ENCODE results near the gene SULT1E1.
A peak's percentile ranks its signal among the peaks of the same experiment; 100 is the strongest.

SULT1E1 gene

GRCh38 chr4:69832326-69833030, 27.5 kb downstream of the SULT1E1 start:
- CTCF ChIA-PET = interaction anchor here (1.0 to 1.7 kb wide), 3 partner anchors 9 to 21 kb away, joined by 3 to 4 read pairs (median 3); no protein-coding TSS in a partner anchor
- no peaks in the 10 kb centered on the region for H3K27me3 ChIP-seq (replicated peaks in 2 of 5; ENCODE audit: control insufficient read depth in 4 of 5, insufficient read depth in 5 of 5, low read length in 4 of 5)
- peaks cover 9 to 49% (median 34%) of the 10 kb centered on the region in 4 experiments for H3K4me1 ChIP-seq (ENCODE audit: control extremely low read depth in 1 of 4, control insufficient read depth in 4 of 4, insufficient read depth in 4 of 4, low read length in 3 of 4)
- POLR2A ChIA-PET = no interaction called here
- DNase-seq = peak in 1 of 3 donors; percentile 46
- no peaks in the 10 kb centered on the region for H3K36me3 ChIP-seq (ENCODE audit: control insufficient read depth in 4 of 4, insufficient read depth in 4 of 4, low read length in 3 of 4)
- peak overlapping the region; percentile 77 to 91 for H3K27ac ChIP-seq (ENCODE audit: insufficient read depth in 1 of 2, low read depth in 1 of 2, low read length in 2 of 2, poor library complexity in 1 of 2, severe bottlenecking in 2 of 2)
- peak overlapping the region in 2 of 7 experiments; percentile 35 to 60 for H3K4me3 ChIP-seq (ENCODE audit: control insufficient read depth in 1 of 7, extremely low read depth in 1 of 7, insufficient read depth in 4 of 7, low read depth in 2 of 7, low read length in 6 of 7)
- peaks cover 0 to 1% (median 0%) of the 10 kb centered on the region in 5 experiments for H3K9me3 ChIP-seq (ENCODE audit: control extremely low read depth in 1 of 5, control insufficient read depth in 4 of 5, insufficient read depth in 2 of 5, low read depth in 1 of 5, low read length in 4 of 5)
- WGBS (ENCODE audit: insufficient coverage) = 89% methylated on average over 6 of the region's 10 CpGs

GRCh38 chr4:69831646-69832325, 28.2 kb downstream of the SULT1E1 start:
- peaks cover 0 to 1% (median 0%) of the 10 kb centered on the region in 5 experiments for H3K9me3 ChIP-seq (ENCODE audit: control extremely low read depth in 1 of 5, control insufficient read depth in 4 of 5, insufficient read depth in 2 of 5, low read depth in 1 of 5, low read length in 4 of 5)
- no peaks in the 10 kb centered on the region for H3K36me3 ChIP-seq (ENCODE audit: control insufficient read depth in 4 of 4, insufficient read depth in 4 of 4, low read length in 3 of 4)
- CTCF ChIA-PET = interaction anchor here (1.0 to 2.2 kb wide), 6 partner anchors 8 to 49 kb away, joined by 3 to 8 read pairs (median 4); no protein-coding TSS in a partner anchor
- 16% methylated on average over 16 of the region's 16 CpGs for WGBS (ENCODE audit: insufficient coverage)
- peaks cover 9 to 49% (median 32%) of the 10 kb centered on the region in 4 experiments for H3K4me1 ChIP-seq (ENCODE audit: control extremely low read depth in 1 of 4, control insufficient read depth in 4 of 4, insufficient read depth in 4 of 4, low read length in 3 of 4)
- H3K27ac ChIP-seq (ENCODE audit: insufficient read depth in 1 of 2, low read depth in 1 of 2, low read length in 2 of 2, poor library complexity in 1 of 2, severe bottlenecking in 2 of 2) = peak overlapping the region; percentile 77 to 91
- DNase-seq = peak; percentile 92 to 94 (median 92)
- POLR2A ChIA-PET = no interaction called here
- H3K4me3 ChIP-seq (ENCODE audit: control insufficient read depth in 1 of 7, extremely low read depth in 1 of 7, insufficient read depth in 4 of 7, low read depth in 2 of 7, low read length in 6 of 7) = peak overlapping the region; percentile 23 to 75 (median 53)
- no peaks in the 10 kb centered on the region for H3K27me3 ChIP-seq (replicated peaks in 2 of 5; ENCODE audit: control insufficient read depth in 4 of 5, insufficient read depth in 5 of 5, low read length in 4 of 5)

GRCh38 chr4:69831270-69831627, 28.7 kb downstream of the SULT1E1 start:
- Histone ChIP-seq H3K27ac (ENCODE audit: insufficient read depth in 1 of 2, low read depth in 1 of 2, low read length in 2 of 2, poor library complexity in 1 of 2, severe bottlenecking in 2 of 2) (peak overlapping the region; percentile 77 to 91), H3K4me1 (ENCODE audit: control extremely low read depth in 1 of 4, control insufficient read depth in 4 of 4, insufficient read depth in 4 of 4, low read length in 3 of 4) (peaks cover 9 to 49% (median 28%) of the 10 kb centered on the region in 4 experiments), H3K36me3 (ENCODE audit: control insufficient read depth in 4 of 4, insufficient read depth in 4 of 4, low read length in 3 of 4) (no peaks in the 10 kb centered on the region), H3K27me3 (replicated peaks in 2 of 5; ENCODE audit: control insufficient read depth in 4 of 5, insufficient read depth in 5 of 5, low read length in 4 of 5) (no peaks in the 10 kb centered on the region), H3K4me3 (ENCODE audit: control insufficient read depth in 1 of 7, extremely low read depth in 1 of 7, insufficient read depth in 4 of 7, low read depth in 2 of 7, low read length in 6 of 7) (peak overlapping the region in 6 of 7 experiments; percentile 42 to 75 (median 55)), H3K9me3 (ENCODE audit: control extremely low read depth in 1 of 5, control insufficient read depth in 4 of 5, insufficient read depth in 2 of 5, low read depth in 1 of 5, low read length in 4 of 5) (peaks cover 0 to 1% (median 0%) of the 10 kb centered on the region in 5 experiments)
- DNase-seq = no peak
- WGBS (ENCODE audit: insufficient coverage) = 69% methylated on average over 4 of the region's 5 CpGs
- POLR2A ChIA-PET = no interaction called here
- CTCF ChIA-PET = interaction anchor here (0.6 to 2.2 kb wide), 5 partner anchors 16 to 56 kb away, joined by 3 to 8 read pairs (median 3); no protein-coding TSS in a partner anchor

- no peaks in the 10 kb centered on the region for H3K27me3 ChIP-seq (replicated peaks in 2 of 5; ENCODE audit: control insufficient read depth in 4 of 5, insufficient read depth in 5 of 5, low read length in 4 of 5)
- H3K36me3 ChIP-seq (ENCODE audit: control insufficient read depth in 4 of 4, insufficient read depth in 4 of 4, low read length in 3 of 4) = no peaks in the 10 kb centered on the region
- peak overlapping the region; percentile 77 to 91 for H3K27ac ChIP-seq (ENCODE audit: insufficient read depth in 1 of 2, low read depth in 1 of 2, low read length in 2 of 2, poor library complexity in 1 of 2, severe bottlenecking in 2 of 2)
- peak overlapping the region in 5 of 7 experiments; percentile 4 to 60 (median 53) for H3K4me3 ChIP-seq (ENCODE audit: control insufficient read depth in 1 of 7, extremely low read depth in 1 of 7, insufficient read depth in 4 of 7, low read depth in 2 of 7, low read length in 6 of 7)
- H3K4me1 ChIP-seq (ENCODE audit: control extremely low read depth in 1 of 4, control insufficient read depth in 4 of 4, insufficient read depth in 4 of 4, low read length in 3 of 4) = peaks cover 9 to 49% (median 28%) of the 10 kb centered on the region in 4 experiments
- ChIA-PET POLR2A (no interaction called here), CTCF (interaction anchor here (0.6 to 2.2 kb wide), 3 partner anchors 15 to 56 kb away, joined by 3 to 8 read pairs (median 4); no protein-coding TSS in a partner anchor)
- WGBS (ENCODE audit: insufficient coverage) = 41% methylated on average over 5 of the region's 6 CpGs
- H3K9me3 ChIP-seq (ENCODE audit: control extremely low read depth in 1 of 5, control insufficient read depth in 4 of 5, insufficient read depth in 2 of 5, low read depth in 1 of 5, low read length in 4 of 5) = peaks cover 0 to 1% (median 0%) of the 10 kb centered on the region in 5 experiments
- peak in 2 of 3 donors; percentile 57 to 70 for DNase-seq
Measured at GRCh38 chr4:69830560-69831269, 29.2 kb downstream of the SULT1E1 start.

GRCh38 chr4:69830192-69830559, 29.8 kb downstream of the SULT1E1 start:
- Histone ChIP-seq H3K4me3 (ENCODE audit: control insufficient read depth in 1 of 7, extremely low read depth in 1 of 7, insufficient read depth in 4 of 7, low read depth in 2 of 7, low read length in 6 of 7) (no peak overlapping the region), H3K36me3 (ENCODE audit: control insufficient read depth in 4 of 4, insufficient read depth in 4 of 4, low read length in 3 of 4) (no peaks in the 10 kb centered on the region), H3K4me1 (ENCODE audit: control extremely low read depth in 1 of 4, control insufficient read depth in 4 of 4, insufficient read depth in 4 of 4, low read length in 3 of 4) (peaks cover 9 to 49% (median 29%) of the 10 kb centered on the region in 4 experiments), H3K27me3 (replicated peaks in 2 of 5; ENCODE audit: control insufficient read depth in 4 of 5, insufficient read depth in 5 of 5, low read length in 4 of 5) (no peaks in the 10 kb centered on the region), H3K27ac (ENCODE audit: insufficient read depth in 1 of 2, low read depth in 1 of 2, low read length in 2 of 2, poor library complexity in 1 of 2, severe bottlenecking in 2 of 2) (no peak overlapping the region), H3K9me3 (ENCODE audit: control extremely low read depth in 1 of 5, control insufficient read depth in 4 of 5, insufficient read depth in 2 of 5, low read depth in 1 of 5, low read length in 4 of 5) (peaks cover 0 to 1% (median 0%) of the 10 kb centered on the region in 5 experiments)
- no peak for DNase-seq
- POLR2A ChIA-PET = no interaction called here
- CTCF ChIA-PET = interaction anchor here (2.2 kb wide), 1 partner anchor 50 kb away, joined by 8 read pairs; no protein-coding TSS in a partner anchor
- 100% methylated on average over 2 of the region's 2 CpGs for WGBS (ENCODE audit: insufficient coverage)

- H3K36me3 ChIP-seq (ENCODE audit: control insufficient read depth in 4 of 4, insufficient read depth in 4 of 4, low read length in 3 of 4) = no peaks in the 10 kb centered on the region
- peaks cover 0 to 1% (median 0%) of the 10 kb centered on the region in 5 experiments for H3K9me3 ChIP-seq (ENCODE audit: control extremely low read depth in 1 of 5, control insufficient read depth in 4 of 5, insufficient read depth in 2 of 5, low read depth in 1 of 5, low read length in 4 of 5)
- no peak overlapping the region for H3K4me3 ChIP-seq (ENCODE audit: control insufficient read depth in 1 of 7, extremely low read depth in 1 of 7, insufficient read depth in 4 of 7, low read depth in 2 of 7, low read length in 6 of 7)
- ChIA-PET CTCF (no interaction called here), POLR2A (no interaction called here)
- no peak for DNase-seq
- WGBS (ENCODE audit: insufficient coverage) = 100% methylated on average over 1 of the region's 2 CpGs
- no peak overlapping the region for H3K27ac ChIP-seq (ENCODE audit: insufficient read depth in 1 of 2, low read depth in 1 of 2, low read length in 2 of 2, poor library complexity in 1 of 2, severe bottlenecking in 2 of 2)
- no peaks in the 10 kb centered on the region for H3K27me3 ChIP-seq (replicated peaks in 2 of 5; ENCODE audit: control insufficient read depth in 4 of 5, insufficient read depth in 5 of 5, low read length in 4 of 5)
- peaks cover 9 to 49% (median 30%) of the 10 kb centered on the region in 4 experiments for H3K4me1 ChIP-seq (ENCODE audit: control extremely low read depth in 1 of 4, control insufficient read depth in 4 of 4, insufficient read depth in 4 of 4, low read length in 3 of 4)
Measured at GRCh38 chr4:69829678-69830077, 30.3 kb downstream of the SULT1E1 start.
